Small intestine (tissue), 7 donors: ENCODE data around the gene AFAP1. TPM values are rescaled to one million over a fixed set of nuclear protein-coding genes. Genes with fewer than 3 reads are reported as not detected.
A peak's percentile ranks its signal among the peaks of the same experiment; 100 is the strongest.

Experiments used
- DNase-seq, 2 donors: peaks; one replicate each; pipeline versions ENCODE4 v3.0.0 to v3.0.0-alpha.2; 2013
- FAIRE-seq: peaks from 2 replicates; lab custom pipeline; 2012; peaks lifted over from hg19 to GRCh38; lab: Jason Lieb, UNC
- H3K27ac ChIP-seq, 3 donors: one replicate each; pipeline ENCODE4 v1.5.1; 2013; ENCODE audit warnings: low read length in 2 of 3, mild to moderate bottlenecking in 2 of 3, control low read depth in 1 of 3, inconsistent platforms in 1 of 3, low read depth in 1 of 3, moderate library complexity in 1 of 3
- H3K27me3 ChIP-seq, 3 donors: one replicate each; pipeline ENCODE4 v1.6.1; 2013; ENCODE audit warnings: low read length in 3 of 3, inconsistent platforms in 1 of 3; ENCODE audit not compliant: control insufficient read depth in 3 of 3, insufficient read depth in 3 of 3
- H3K36me3 ChIP-seq, 3 donors: one replicate each; pipeline ENCODE4 v1.6.1; 2013; ENCODE audit warnings: low read length in 3 of 3, inconsistent platforms in 1 of 3, low read depth in 1 of 3, mild to moderate bottlenecking in 1 of 3, moderate library complexity in 1 of 3; ENCODE audit not compliant: control insufficient read depth in 3 of 3, insufficient read depth in 2 of 3
- H3K4me1 ChIP-seq, 3 donors: one replicate each; pipeline ENCODE4 v1.6.1; 2013; ENCODE audit warnings: low read length in 2 of 3, inconsistent platforms in 1 of 3, low read depth in 1 of 3, mild to moderate bottlenecking in 1 of 3, moderate library complexity in 1 of 3; ENCODE audit not compliant: control insufficient read depth in 3 of 3, insufficient read depth in 2 of 3
- H3K4me3 ChIP-seq, 3 donors: one replicate each; pipeline ENCODE4 v1.5.1; 2013; ENCODE audit warnings: low read length in 3 of 3, control low read depth in 1 of 3, inconsistent platforms in 1 of 3, low read depth in 1 of 3, mild to moderate bottlenecking in 1 of 3, moderate library complexity in 1 of 3
- H3K9me3 ChIP-seq, 2 donors: one replicate each; pipeline ENCODE4 v1.6.1; 2013; ENCODE audit warnings: low read depth in 1 of 2, low read length in 1 of 2; ENCODE audit not compliant: control insufficient read depth in 2 of 2, insufficient read depth in 1 of 2
- WGBS, 3 donors: extraction: QIAGEN DNeasy Blood & Tissue Kit; methylation state at CpG; one replicate each; pipeline ENCODE4 v1.1.7; 2013; 5-methylcytosine and 5-hydroxymethylcytosine counted together
- polyA plus RNA-seq, 4 donors: library from polyadenylated mRNA; stranded (reverse) in 3 of 4; unstranded in 1 of 4; fragments of 200-250 nt in 3 of 4; fragments of 120-200 nt in 1 of 4; gene quantifications; one replicate each; pipeline versions ENCODE4 v1.2.1 to v1.2.3, GENCODE V29; 2013
- donor health status: healthy with polysubstance abuse.
- donor health status: control.
- donor health status: control.
- donor health status: Bipolar disorder and iron deficiency.
- donor health status: healthy.

AFAP1 gene
- polyA plus RNA-seq, 4 donors, result 2.2 to 14.0 (median 6.7) TPM

DNA sequence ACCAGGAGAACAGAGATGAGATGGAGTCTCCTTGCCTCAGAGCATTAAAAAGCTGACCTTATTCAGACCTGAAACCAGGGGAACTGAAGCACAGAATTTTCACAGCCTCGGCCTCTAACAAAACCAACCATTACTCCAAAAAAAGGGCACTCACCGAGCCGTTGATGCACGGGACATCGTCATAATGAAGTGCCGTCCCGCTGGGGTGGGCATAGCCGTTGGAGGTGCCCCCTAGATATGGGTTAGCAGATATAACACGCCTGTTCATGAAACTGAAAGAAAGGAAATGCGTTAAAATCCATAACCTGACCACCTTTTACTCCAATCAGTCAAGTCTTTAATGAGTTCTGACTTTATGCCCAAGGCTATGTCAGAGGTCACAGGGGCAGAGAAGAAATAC lies 153.6 kb downstream of the AFAP1 start:
- DNase-seq (no peak), FAIRE-seq (no peak)
- H3K4me1 ChIP-seq, result peaks cover 0 to 4% (median 0%) of the 10 kb centered on the region in 3 donors
- no peaks in the 10 kb centered on the region for H3K27me3 ChIP-seq
- H3K9me3 ChIP-seq, result no peaks in the 10 kb centered on the region
- no peak overlapping the region for H3K27ac ChIP-seq
- 92 to 95% (median 92%) methylated on average over 10 of the region's 10 CpGs for WGBS, 3 donors
- peaks cover 2 to 64% (median 4%) of the 10 kb centered on the region in 3 donors for H3K36me3 ChIP-seq
- no peak overlapping the region for H3K4me3 ChIP-seq

DNA sequence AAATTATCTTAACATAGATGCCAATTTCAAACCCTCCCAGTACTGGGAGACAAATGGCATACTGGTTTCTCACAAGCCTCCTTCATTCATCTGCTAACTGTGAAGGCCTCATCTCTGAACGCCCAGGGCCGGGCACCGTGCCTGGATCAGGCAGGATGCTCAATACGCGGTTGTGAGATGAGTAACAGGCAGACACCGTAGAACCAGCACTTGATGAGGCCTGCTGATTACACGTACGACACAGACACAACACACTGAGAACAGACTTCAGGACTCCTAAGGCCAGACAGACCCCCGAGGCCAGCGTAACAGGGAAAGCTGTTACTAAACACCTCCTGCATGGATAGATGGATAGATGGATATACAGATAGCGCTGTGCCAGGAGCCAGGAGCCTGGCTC lies 154.6 kb downstream of the AFAP1 start:
- no peak for FAIRE-seq
- no peak overlapping the region for H3K4me3 ChIP-seq
- H3K9me3 ChIP-seq, result no peaks in the 10 kb centered on the region
- no peaks in the 10 kb centered on the region for H3K27me3 ChIP-seq
- H3K4me1 ChIP-seq, result peaks cover 0 to 4% (median 0%) of the 10 kb centered on the region in 3 donors
- no peak for DNase-seq
- H3K27ac ChIP-seq, result no peak overlapping the region
- peaks cover 2 to 65% (median 4%) of the 10 kb centered on the region in 3 donors for H3K36me3 ChIP-seq
- WGBS, 3 donors, result 79 to 94% (median 86%) methylated on average over 11 of the region's 11 CpGs

DNA sequence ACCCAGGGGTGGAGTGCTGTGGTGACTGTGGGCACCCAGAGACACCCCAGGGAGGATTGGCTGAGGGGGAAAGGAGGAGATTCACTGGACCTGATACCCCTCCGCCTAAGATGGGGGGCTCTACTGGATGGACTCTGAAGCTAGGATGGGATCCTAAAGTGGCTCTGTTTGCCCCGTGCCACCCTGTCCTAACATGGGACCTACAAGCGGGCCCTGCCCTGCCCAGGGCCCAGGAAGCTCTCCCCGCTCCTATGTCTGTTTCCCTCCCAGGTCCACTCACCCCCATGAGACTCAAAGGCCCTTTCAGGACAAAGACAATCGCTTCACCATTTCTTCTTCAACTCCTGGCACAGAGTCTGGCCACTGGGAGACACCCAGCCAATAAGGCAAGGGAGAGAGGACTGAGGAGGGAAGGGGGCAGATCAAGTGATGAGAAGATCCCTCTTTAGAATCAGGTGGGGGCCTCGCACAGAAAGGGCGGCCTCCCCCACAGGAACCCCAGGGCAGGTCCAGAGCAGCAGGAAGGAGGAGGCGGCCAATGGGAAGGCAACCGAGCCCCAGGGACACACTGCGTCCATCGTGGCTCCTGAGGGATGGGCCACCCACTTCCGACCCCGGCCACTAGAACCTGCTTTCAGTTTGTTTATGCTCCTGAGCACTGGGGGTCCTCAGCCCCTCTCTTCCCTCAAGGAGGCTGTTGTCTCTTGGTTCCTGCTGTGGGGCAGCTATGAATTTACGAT lies 155.4 kb downstream of the AFAP1 start:
- no peak overlapping the region for H3K4me3 ChIP-seq
- DNase-seq, result no peak
- no peak overlapping the region for H3K27ac ChIP-seq
- FAIRE-seq, result no peak
- peaks cover 0 to 4% (median 0%) of the 10 kb centered on the region in 3 donors for H3K4me1 ChIP-seq
- H3K27me3 ChIP-seq, result no peaks in the 10 kb centered on the region
- WGBS, 3 donors, result 93 to 100% (median 94%) methylated on average over 13 to 14 of the region's 14 CpGs
- no peaks in the 10 kb centered on the region for H3K9me3 ChIP-seq
- peaks cover 2 to 66% (median 4%) of the 10 kb centered on the region in 3 donors for H3K36me3 ChIP-seq

DNA sequence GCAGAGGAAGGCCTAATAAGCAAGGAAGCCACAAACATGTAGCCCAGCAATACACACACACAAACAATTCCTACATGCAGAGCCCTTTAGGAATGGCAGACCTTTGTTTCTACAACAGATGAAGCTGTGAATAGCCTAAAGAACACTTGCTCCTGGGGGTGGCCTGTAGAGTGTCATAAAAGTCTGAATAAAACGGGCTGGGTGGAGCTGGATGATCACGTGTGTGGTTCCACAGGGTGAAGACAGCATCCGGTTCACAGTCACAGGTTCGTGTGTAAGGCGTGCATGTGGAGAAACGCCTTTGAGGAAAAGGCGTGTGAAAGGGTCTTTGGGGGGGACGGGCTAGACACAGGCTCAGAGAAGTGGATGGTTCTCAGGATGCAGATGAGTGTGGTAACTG lies 156.1 kb downstream of the AFAP1 start:
- WGBS, 3 donors, result 32 to 70% (median 47%) methylated on average over 8 of the region's 8 CpGs
- Histone ChIP-seq H3K9me3 (no peaks in the 10 kb centered on the region), H3K4me3 (no peak overlapping the region), H3K27me3 (no peaks in the 10 kb centered on the region), H3K27ac (no peak overlapping the region), H3K36me3 (peaks cover 2 to 65% (median 4%) of the 10 kb centered on the region in 3 donors), H3K4me1 (peaks cover 0 to 4% (median 0%) of the 10 kb centered on the region in 3 donors)
- DNase-seq (peak in 1 of 2 donors; percentile 58), FAIRE-seq (no peak)

DNA sequence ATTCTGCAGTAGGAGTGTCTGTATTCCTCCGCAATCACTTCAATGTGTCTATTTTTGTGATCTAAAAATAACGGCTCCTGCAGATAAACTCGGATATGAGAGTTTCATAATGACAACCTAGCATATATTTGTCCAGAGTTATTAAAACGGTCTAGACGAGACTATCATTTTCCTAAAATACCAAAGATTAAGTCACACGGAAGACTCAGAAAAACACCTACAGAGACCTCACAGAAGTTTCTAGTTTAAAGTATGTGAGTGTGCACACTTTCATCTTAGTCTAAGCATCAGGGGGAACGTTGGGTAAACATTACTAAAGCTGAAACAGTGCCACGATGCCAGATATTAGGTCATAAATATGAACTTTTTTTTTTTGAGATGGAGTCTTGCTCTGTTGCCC lies 156.9 kb downstream of the AFAP1 start:
- WGBS, 3 donors, result 17 to 34% (median 27%) methylated on average over 8 of the region's 8 CpGs
- Histone ChIP-seq H3K4me1 (peaks cover 0 to 4% (median 0%) of the 10 kb centered on the region in 3 donors), H3K9me3 (no peaks in the 10 kb centered on the region), H3K27me3 (no peaks in the 10 kb centered on the region), H3K27ac (no peak overlapping the region), H3K4me3 (no peak overlapping the region), H3K36me3 (peaks cover 4 to 67% (median 9%) of the 10 kb centered on the region in 3 donors)
- DNase-seq (no peak), FAIRE-seq (no peak)

DNA sequence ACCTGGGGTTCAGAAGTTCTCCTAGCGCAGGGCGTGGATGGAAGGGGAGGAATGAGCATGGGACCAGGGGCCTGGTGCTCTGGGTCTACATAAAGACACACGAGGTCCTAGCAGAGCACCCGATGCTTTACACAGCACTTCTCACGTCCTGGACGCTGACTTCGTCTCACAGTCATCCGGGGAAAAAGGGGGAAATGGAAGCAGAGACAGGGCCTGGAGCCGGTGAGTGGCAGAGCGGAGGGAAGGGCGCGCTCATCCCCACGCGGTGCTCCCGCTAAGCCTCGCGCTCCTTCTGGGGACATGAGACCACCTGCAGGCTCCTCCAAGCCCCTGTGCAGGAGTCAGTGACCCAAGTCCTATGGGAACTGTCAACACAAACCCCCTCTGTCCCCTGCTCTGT lies 157.7 kb downstream of the AFAP1 start:
- Histone ChIP-seq H3K27ac (peak overlapping the region in 1 of 3 donors; percentile 63), H3K4me1 (peaks cover 0 to 4% (median 0%) of the 10 kb centered on the region in 3 donors), H3K4me3 (no peak overlapping the region), H3K9me3 (no peaks in the 10 kb centered on the region), H3K36me3 (peaks cover 4 to 67% (median 13%) of the 10 kb centered on the region in 3 donors), H3K27me3 (no peaks in the 10 kb centered on the region)
- DNase-seq, result no peak
- no peak for FAIRE-seq
- 77 to 90% (median 81%) methylated on average over 17 of the region's 17 CpGs for WGBS, 3 donors

DNA sequence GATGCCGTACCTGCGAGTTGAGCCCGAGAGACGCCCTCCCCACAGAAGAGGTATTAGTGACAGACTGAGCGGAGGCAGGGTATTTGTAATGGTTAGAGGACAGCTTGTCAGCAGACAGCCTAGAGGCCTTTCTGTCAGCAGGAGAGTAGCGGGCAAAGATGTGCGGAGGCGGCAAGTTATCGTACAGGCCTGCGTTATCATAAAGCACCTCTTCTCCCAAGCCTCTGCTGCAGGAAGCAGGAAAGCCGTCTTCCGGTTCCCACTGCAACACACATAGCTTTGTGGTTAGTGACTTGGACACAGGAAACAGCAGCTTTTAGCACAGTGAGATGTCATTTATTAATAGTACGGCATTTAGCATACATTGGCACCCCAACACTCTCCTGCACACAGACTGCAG lies 158.3 kb downstream of the AFAP1 start:
- WGBS, 3 donors, result 58 to 87% (median 75%) methylated on average over 13 of the region's 13 CpGs
- H3K4me3 ChIP-seq, result no peak overlapping the region
- H3K27me3 ChIP-seq, result no peaks in the 10 kb centered on the region
- no peak for FAIRE-seq
- H3K27ac ChIP-seq, result peak overlapping the region in 1 of 3 donors; percentile 60
- H3K36me3 ChIP-seq, result peaks cover 4 to 64% (median 13%) of the 10 kb centered on the region in 3 donors
- no peak for DNase-seq
- peaks cover 0 to 4% (median 0%) of the 10 kb centered on the region in 3 donors for H3K4me1 ChIP-seq
- no peaks in the 10 kb centered on the region for H3K9me3 ChIP-seq

DNA sequence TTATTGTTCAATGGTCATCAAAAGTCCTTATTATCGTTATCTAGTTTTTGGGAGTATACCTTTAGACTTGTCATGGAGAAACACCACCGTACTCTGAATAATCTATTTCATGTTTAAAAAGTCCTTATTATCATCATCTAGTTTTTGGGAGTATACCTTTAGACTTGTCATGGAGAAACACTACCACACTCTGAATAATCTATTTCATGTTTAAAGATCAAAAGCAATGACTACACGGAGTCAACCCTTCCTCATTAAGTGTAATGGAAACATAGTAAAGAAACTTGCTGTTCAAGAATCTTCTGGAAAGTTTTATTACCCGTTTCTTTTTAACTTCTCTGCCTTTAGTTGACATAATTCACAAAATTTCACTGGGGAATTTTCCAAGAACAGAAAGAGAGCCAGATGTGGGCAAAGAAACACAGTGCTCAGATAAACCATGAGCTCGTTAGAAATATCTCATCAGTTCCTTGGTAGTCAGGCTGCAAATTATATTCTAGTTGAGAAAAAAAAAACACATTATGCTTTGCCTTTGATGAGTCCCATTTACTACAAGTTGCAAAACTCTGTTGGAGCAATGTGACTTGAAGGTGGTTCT lies 158.8 kb downstream of the AFAP1 start:
- 67 to 84% (median 80%) methylated on average over 5 of the region's 5 CpGs for WGBS, 3 donors

More for the DNA sequence above, 158.8 kb downstream of the AFAP1 start:
- Histone ChIP-seq H3K9me3 (no peaks in the 10 kb centered on the region), H3K4me1 (peaks cover 0 to 4% (median 0%) of the 10 kb centered on the region in 3 donors), H3K36me3 (peaks cover 4 to 64% (median 13%) of the 10 kb centered on the region in 3 donors), H3K4me3 (no peak overlapping the region), H3K27me3 (no peaks in the 10 kb centered on the region), H3K27ac (peak overlapping the region in 2 of 3 donors; percentile 8 to 60)
- no peak for FAIRE-seq
- no peak for DNase-seq
